Breast epithelium (tissue), 4 donors: ENCODE results near the gene C2orf15. TPM values are rescaled to one million over a fixed set of nuclear protein-coding genes. Genes with fewer than 3 reads are reported as not detected.
"Not testable (repeated sequence)": the region's sequence is repeated elsewhere in the genome, so short reads cannot be mapped to it uniquely, and the experiment has no call there.

Source experiments
- DNase-seq, 2 donors: peaks; one replicate each; pipeline ENCODE4 v3.0.0-alpha.2; 2019; ENCODE audit warnings: low spot score in 2 of 2
- H3K27ac ChIP-seq, 2 donors: fragments of 200-600 bp; sonication (generic) in 1 of 2; one replicate each; pipeline ENCODE4 v1.5.1; 2016 to 2019; ENCODE audit warnings: mild to moderate bottlenecking in 1 of 2
- H3K27me3 ChIP-seq, 2 donors: fragments of 200-600 bp; sonication (generic) in 1 of 2; one replicate each; pipeline versions ENCODE4 v1.5.1 to v1.6.0; 2017 to 2019; ENCODE audit warnings: control low read depth in 1 of 2, mild to moderate bottlenecking in 1 of 2
- H3K36me3 ChIP-seq: fragments of 200-600 bp; one replicate; pipeline ENCODE4 v1.5.1; 2019
- H3K4me1 ChIP-seq, 2 donors: fragments of 200-600 bp; sonication (generic); one replicate each; pipeline ENCODE4 v1.5.1; 2016 to 2019; ENCODE audit warnings: control low read depth in 1 of 2
- H3K4me3 ChIP-seq, 3 donors: fragments of 200-600 bp; sonication (generic); 1 replicate in 2 of 3; 2 replicates in 1 of 3; pipeline ENCODE4 v1.5.1; 2016 to 2019; ENCODE audit warnings: mild to moderate bottlenecking in 3 of 3, moderate library complexity in 2 of 3
- H3K9me3 ChIP-seq, 2 donors: fragments of 200-600 bp; sonication (generic) in 1 of 2; one replicate each; pipeline ENCODE4 v1.5.1; 2016 to 2019; ENCODE audit warnings: control low read depth in 1 of 2
- POLR2A ChIP-seq: fragments of 450-650 bp; IDR thresholded peaks from one replicate; pipeline ENCODE4 v1.6.1; 2016; ENCODE audit warnings: antibody characterized with exemption, mild to moderate bottlenecking, moderate library complexity
- POLR2AphosphoS5 ChIP-seq, 3 donors: sonication (generic); formaldehyde crosslinking; IDR thresholded peaks; one replicate each; pipeline ENCODE4 v1.6.1; 2017; ENCODE audit warnings: antibody characterized with exemption in 3 of 3
- intact Hi-C: fragments of 100-400 bp; cut with DNase I; formaldehyde crosslinking; loops from one replicate; pipeline ENCODE4 v1.15.1; 2023; ENCODE audit warnings: low total_unique reads
- total RNA-seq, 3 donors: library from RNA; depleted of rRNA; stranded (reverse); fragments of >200 nt; gene quantifications; one replicate each; pipeline ENCODE4 v1.1.0, GENCODE V29; 2016
- TF ChIP-seq, protein P1 (sequence below), 3 donors: fragments of 450-650 bp; IDR thresholded peaks; one replicate each; pipeline ENCODE4 v1.5.1; 2016 to 2017; ENCODE audit warnings: antibody characterized with exemption in 3 of 3, mild to moderate bottlenecking in 3 of 3, moderate library complexity in 3 of 3

Gene C2orf15
- total RNA-seq, 3 donors from 2014 or later: 1.6 to 4.8 (median 2.6) TPM

DNA sequence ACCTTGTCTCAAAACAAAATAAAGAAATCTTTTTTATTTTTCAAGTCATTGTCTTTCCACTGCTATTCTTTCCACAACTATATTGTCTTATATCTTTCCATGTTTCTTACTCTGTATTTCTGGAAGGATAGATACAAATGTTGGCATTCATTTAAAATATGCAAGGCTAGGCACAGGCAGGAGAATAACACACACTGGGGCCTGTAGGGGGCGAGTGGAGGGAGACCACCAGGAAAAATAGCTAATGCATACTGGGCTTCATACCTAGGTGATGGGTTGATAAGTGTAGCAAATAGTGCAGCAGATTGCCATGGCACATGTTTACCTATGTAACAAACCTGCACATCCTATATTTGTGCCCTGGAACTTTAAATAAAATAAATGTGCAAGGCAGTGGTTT, 49.0 kb downstream of the C2orf15 start:
- Histone ChIP-seq H3K27ac (no peak overlapping the region), H3K9me3 (no peaks in the 10 kb centered on the region), H3K36me3 (no peaks in the 10 kb centered on the region), H3K4me1 (no peaks in the 10 kb centered on the region), H3K27me3 (no peaks in the 10 kb centered on the region), H3K4me3 (no peak overlapping the region)
- intact Hi-C loops: no loop called here
- no peak for DNase-seq
- TF ChIP-seq POLR2AphosphoS5 (IDR thresholded peaks at IDR 0.05) (no peak), POLR2A (no peak)
- TF ChIP-seq, protein P1, sequence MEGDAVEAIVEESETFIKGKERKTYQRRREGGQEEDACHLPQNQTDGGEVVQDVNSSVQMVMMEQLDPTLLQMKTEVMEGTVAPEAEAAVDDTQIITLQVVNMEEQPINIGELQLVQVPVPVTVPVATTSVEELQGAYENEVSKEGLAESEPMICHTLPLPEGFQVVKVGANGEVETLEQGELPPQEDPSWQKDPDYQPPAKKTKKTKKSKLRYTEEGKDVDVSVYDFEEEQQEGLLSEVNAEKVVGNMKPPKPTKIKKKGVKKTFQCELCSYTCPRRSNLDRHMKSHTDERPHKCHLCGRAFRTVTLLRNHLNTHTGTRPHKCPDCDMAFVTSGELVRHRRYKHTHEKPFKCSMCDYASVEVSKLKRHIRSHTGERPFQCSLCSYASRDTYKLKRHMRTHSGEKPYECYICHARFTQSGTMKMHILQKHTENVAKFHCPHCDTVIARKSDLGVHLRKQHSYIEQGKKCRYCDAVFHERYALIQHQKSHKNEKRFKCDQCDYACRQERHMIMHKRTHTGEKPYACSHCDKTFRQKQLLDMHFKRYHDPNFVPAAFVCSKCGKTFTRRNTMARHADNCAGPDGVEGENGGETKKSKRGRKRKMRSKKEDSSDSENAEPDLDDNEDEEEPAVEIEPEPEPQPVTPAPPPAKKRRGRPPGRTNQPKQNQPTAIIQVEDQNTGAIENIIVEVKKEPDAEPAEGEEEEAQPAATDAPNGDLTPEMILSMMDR (IDR thresholded peaks at IDR 0.05): no peak

DNA sequence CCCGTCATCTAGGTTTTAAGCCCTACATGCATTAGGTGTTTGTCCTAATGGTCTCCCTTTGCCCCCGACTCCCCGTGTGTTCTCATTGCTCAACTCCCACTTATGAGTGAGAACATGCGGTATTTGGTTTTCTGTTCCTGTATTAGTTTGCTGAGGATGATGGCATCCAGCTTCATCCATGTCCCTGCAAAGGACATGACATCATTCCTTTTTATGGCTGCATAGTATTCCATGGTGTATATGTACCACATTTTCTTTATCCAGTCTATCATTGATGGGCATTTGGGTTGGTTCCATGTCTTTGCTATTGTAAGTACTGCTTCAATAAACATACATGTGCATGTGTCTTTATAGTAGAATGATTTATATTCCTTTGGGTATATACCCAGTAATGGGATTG, 50.9 kb downstream of the C2orf15 start:
- H3K36me3 ChIP-seq, DNase-seq, H3K4me1 ChIP-seq, H3K9me3 ChIP-seq, H3K27ac ChIP-seq, H3K4me3 ChIP-seq, intact Hi-C loops, H3K27me3 ChIP-seq: not testable (repeated sequence)

DNA sequence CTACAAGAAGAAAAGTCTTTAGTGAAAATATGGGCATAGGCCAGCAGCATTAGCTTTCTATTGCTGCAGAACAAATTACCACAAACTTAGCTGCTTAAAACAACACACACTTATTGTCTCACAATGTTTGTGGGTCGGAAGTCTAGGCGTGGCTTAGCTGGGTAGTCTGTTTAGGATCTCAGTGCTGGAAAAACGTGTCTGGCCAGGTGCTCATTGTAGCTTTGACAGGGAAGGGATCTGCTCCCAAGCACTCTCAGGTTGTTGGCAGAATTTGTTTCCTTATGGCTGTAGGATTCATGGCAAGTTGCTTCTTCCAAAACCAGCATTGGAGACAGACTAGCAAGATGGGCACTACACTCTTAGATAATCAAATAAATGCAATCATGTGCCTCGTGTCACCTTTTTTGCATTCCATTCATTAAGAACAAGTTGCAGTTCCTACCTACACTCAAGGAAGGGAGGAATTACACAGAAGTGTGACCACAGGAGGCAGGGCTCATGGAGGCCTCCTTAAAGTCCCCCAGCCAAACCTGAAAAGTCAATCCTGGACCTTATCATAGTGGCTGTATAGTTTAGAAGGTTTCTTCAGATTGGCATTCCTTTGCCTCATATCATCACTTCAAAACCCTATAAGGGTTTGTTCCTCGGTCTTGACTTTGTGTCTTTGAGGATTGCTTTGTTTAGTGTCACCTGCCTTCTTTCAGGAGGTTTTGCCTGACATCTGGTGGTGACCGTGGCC, 56.8 kb downstream of the C2orf15 start:
- peak in 1 of 2 donors; percentile 26 for DNase-seq
- Histone ChIP-seq H3K36me3 (no peaks in the 10 kb centered on the region), H3K4me3 (no peak overlapping the region), H3K27me3 (no peaks in the 10 kb centered on the region), H3K4me1 (no peaks in the 10 kb centered on the region), H3K9me3 (no peaks in the 10 kb centered on the region), H3K27ac (peak overlapping the region in 1 of 2 donors; percentile 36)
- intact Hi-C loops: no loop called here
- TF ChIP-seq POLR2AphosphoS5 (IDR thresholded peaks at IDR 0.05): no peak
- TF ChIP-seq POLR2A: no peak
- TF ChIP-seq, protein P1 (IDR thresholded peaks at IDR 0.05): no peak

DNA sequence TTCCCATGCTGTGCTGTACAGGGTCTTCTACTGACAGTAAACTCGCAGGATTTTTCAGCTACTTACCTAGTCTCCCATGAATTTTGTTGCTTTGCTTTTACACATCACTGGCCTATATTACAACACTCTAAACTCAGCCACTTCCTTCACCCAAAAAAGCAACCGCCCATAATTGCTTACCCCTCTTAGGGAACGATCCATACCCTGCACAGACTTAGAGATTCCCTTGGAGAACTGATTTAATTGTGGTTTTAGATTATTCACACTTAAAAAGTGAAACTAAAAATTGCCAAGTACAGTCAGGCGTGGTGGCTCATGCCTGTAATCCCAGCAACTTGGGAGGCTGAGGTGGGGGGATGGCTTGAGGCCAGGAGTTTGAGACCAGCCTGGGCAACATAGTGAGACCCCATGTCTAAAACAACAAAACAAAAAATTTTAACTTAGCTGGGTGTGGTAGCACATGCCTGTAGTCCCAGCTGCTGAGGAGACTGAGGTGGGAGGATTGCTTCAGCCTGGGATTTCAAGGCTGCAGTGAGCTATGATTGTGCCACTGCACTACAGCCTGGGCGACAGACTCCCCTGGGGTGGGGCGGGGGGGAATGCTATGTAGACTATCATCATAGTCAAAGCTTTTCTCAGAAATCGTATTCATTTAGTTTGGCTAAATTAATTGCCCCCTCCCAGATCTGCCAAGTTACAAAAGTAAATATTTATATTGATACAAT, 58.7 kb downstream of the C2orf15 start:
- H3K27ac ChIP-seq: no peak overlapping the region
- no peak for TF ChIP-seq POLR2A
- no peak for TF ChIP-seq POLR2AphosphoS5 (IDR thresholded peaks at IDR 0.05)
- TF ChIP-seq, protein P1 (IDR thresholded peaks at IDR 0.05): no peak
- H3K36me3 ChIP-seq: no peaks in the 10 kb centered on the region
- no peak overlapping the region for H3K4me3 ChIP-seq
- no peaks in the 10 kb centered on the region for H3K4me1 ChIP-seq
- no peaks in the 10 kb centered on the region for H3K27me3 ChIP-seq
- intact Hi-C loops: no loop called here
- no peak for DNase-seq
- H3K9me3 ChIP-seq: peaks cover 0 to under 1% of the 10 kb centered on the region in 2 donors

Other genes with a start within 250 kb of the C2orf15 start
- 10 to 100 TPM in 2 of 3 donors, under 1 TPM in 1; 0.96 to 12.1 (median 10.8) TPM for gene CRACDL, start 205.5 kb upstream of the C2orf15 start, total RNA-seq
- 10 to 100 TPM in 2 of 3 donors, 1 to 10 TPM in 1; 7.2 to 40.2 (median 17.1) TPM for gene TSGA10, start 13.2 kb downstream of the C2orf15 start, total RNA-seq
- 10 to 100 TPM in 2 of 3 donors, 1 to 10 TPM in 1; 9.8 to 11.0 (median 10.8) TPM for gene LIPT1, start 13.3 kb downstream of the C2orf15 start, total RNA-seq
- 10 to 100 TPM; 23.6 to 41.1 (median 33.3) TPM for gene MITD1, start 39.4 kb downstream of the C2orf15 start, total RNA-seq
- 10 to 100 TPM; 30.4 to 37.5 (median 35.1) TPM for gene MRPL30, start 39.5 kb downstream of the C2orf15 start, total RNA-seq
- not detected for gene LYG2, start 114.0 kb downstream of the C2orf15 start, total RNA-seq
- 1 to 10 TPM in 2 of 3 donors, under 1 TPM in 1; 0.80 to 4.3 (median 2.2) TPM for gene LYG1, start 159.5 kb downstream of the C2orf15 start, total RNA-seq
- 10 to 100 TPM; 31.7 to 54.4 (median 47.0) TPM for gene TXNDC9, start 194.6 kb downstream of the C2orf15 start, total RNA-seq
- gene EIF5B, start 195.7 kb downstream of the C2orf15 start, total RNA-seq: 10 to 100 TPM; 32.5 to 53.7 (median 42.3) TPM